GM18502 (cell line): ENCODE results near the gene GAS2L2.

Experiments
- ATAC-seq: cut with Tn5 transposase; IDR thresholded peaks from one replicate; pipeline ENCODE4 v1.9.1; 2021; ENCODE audit warnings: mild to moderate bottlenecking; ENCODE audit not compliant: unreplicated experiment, poor library complexity

Gene GAS2L2

GRCh38 chr17:35752945-35753764 lies at the start of gene GAS2L2:
GAS2L2 (minus strand) TSS chr17:35753239; CDS start chr17:35752850, 389 bp downstream.
- no peak for ATAC-seq

- no peak for ATAC-seq
Observed at GRCh38 chr17:35801583-35802224, 48.7 kb upstream of the GAS2L2 start.

GRCh38 chr17:35799942-35800341 lies 46.9 kb upstream of the GAS2L2 start:
- no peak for ATAC-seq

DNA sequence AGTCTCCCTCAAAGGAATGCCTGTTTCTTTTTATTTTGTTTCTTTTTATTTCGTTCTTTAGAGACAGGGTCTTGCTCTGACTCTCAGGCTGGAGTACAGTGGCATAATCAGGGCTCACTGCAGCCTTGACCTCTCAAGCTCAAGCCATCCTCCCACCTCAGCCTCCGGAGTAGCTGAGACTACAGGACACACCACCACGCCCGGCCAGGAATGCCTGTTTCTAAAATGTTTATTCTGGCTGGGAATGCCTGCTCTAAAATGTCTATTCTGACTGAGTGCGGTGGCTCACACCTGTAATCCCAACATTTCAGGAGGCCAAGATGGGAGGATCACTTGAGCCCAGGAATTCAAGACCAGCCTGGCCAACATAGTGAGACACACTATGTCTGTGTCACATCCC lies 44.9 kb upstream of the GAS2L2 start:
- no peak for ATAC-seq

- no peak for ATAC-seq
Observed at GRCh38 chr17:35797370-35797769, 44.3 kb upstream of the GAS2L2 start.

GRCh38 chr17:35796942-35797341 lies 43.9 kb upstream of the GAS2L2 start:
- no peak for ATAC-seq

GRCh38 chr17:35795871-35796265 lies 42.8 kb upstream of the GAS2L2 start:
- ATAC-seq = no peak

- no peak for ATAC-seq
Observed at GRCh38 chr17:35795007-35795870, 42.2 kb upstream of the GAS2L2 start, which contains the start of gene MMP28. MMP28 (minus strand) TSS chr17:35795641; CDS start chr17:35795377, 264 bp downstream.

DNA sequence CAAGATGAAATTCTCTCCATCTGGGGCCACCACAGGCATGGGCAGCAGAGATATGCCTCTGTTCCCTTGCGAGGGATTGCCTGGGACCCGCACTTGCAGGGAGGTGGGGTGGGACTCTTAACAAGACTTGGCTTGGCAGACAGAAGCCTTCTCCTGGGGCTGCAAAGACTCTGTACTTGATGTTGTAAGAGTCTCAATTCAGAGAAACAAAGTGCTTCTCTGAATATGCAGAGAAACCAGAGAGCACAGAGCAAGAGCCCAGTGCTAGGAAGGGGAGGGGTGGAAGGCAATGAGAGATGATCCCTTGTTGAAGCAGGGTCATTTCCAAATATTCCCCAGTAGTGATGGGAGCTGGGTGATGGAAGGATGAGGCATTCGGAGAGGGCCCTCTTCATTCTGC lies 40.2 kb upstream of the GAS2L2 start:
- no peak for ATAC-seq

DNA sequence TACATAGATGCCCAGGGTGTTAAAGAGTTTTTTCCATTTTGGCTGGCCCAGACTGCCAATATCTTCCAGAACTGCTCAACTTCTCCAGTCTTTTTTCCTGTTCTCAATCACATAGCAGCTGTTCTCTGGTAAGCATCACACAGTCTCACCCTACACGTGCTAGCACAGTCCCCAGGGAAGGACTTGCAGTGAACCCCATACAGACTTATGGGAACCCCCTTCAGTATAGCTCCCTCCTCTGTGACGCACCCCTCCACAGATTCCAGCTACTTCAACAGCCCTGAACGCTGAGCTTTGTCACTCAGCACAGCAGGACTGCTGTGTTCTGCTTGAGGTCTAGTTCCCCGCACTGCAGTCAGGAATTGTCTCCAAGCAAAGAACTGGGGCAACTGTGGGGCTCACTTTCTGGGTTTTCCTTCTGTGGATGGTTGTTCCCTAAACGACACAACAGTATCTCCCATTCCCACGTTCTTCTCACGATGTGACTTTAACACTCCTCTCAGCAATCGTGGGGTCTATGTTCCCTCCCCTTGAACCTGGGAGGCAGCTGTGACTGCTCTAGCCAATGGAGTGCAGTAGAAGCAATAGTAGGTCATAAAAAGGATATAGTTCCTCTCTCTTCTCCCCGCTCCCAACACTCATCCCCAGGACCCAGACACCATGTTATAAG lies 38.8 kb upstream of the GAS2L2 start:
- no peak for ATAC-seq

DNA sequence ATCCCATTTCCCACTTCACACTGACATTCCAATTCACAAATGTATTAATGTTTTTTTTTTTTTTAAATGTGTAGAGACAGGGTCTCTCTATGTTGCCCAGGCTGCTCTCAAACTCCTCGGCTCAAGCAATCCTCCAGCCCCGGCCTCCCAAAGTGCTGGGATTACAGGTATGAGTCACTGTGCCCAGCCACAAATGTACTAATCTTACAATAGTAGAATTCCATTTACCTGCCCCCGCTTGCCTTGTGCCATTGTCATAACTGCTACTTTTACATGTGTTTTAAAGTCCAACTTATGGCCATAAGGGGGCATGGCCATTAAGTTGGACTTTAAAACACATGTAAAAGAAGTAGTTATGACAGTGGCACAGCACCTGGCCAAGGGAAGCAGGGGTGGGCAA lies 37.8 kb upstream of the GAS2L2 start:
- no peak for ATAC-seq

- ATAC-seq = no peak
Observed at GRCh38 chr17:35788477-35789368, 35.7 kb upstream of the GAS2L2 start.

DNA sequence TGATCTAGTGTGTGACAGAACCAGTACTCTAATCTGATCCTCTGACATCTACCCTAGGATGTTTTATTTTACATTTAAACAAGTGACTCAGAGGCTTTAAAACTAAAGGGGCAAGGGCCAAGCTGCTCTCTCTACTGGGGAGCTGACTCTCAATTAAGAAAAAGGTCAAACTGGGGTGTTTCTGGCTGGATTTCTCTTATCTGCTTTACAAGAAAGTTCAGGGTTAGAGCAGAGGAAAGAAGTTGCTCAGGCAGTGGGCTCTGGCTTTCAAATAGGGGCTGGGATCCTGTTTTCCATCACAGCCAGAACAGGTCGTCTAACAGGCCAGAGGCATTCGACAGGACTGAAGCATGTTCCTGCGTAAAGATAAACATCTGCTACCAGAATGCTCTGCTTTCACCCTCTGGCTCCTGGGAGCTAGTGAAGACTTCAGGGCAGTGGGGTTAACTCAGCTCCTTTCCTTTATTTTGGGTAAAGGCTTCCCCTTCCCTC lies 33.9 kb upstream of the GAS2L2 start:
- ATAC-seq = no peak

DNA sequence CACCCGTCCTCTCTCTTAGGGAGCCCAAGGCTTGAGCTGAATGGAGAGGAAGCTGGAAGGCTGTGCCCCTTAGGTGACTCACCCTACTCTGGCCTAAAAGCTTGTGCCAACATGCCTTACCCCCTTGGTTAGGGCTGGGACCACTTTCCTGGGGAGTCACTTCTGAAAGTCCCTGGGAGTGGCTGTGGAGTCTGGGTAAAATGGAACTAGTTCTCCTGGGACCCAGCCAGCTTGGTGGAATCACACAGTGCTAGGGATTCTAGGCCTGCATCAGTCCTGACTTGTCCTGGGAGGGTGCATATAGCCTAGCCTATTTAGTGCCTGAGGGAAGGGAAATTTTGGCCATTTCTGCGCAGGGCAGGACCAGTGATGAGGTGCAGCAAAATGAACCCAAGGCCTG lies 31.9 kb upstream of the GAS2L2 start:
- no peak for ATAC-seq

DNA sequence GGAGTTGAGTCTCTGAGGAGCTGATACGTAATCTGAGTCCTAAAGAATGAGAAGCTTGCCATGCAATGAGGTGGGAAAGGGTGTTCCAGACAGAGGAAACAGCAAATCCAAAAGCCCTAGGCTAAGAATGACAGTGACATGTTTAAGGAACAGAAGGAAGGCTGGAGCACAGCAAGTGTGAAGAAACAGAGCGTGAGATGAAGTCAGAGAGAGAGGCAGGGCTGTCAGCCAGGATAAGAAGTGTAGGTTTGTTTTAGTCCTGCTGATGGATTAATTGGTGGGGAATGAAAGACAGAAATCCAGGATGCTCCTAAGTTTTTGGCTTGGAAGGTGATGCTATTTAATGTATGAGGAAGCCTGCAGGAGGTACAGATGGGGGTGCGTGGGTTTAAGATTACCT lies 27.9 kb upstream of the GAS2L2 start:
- ATAC-seq = no peak

DNA sequence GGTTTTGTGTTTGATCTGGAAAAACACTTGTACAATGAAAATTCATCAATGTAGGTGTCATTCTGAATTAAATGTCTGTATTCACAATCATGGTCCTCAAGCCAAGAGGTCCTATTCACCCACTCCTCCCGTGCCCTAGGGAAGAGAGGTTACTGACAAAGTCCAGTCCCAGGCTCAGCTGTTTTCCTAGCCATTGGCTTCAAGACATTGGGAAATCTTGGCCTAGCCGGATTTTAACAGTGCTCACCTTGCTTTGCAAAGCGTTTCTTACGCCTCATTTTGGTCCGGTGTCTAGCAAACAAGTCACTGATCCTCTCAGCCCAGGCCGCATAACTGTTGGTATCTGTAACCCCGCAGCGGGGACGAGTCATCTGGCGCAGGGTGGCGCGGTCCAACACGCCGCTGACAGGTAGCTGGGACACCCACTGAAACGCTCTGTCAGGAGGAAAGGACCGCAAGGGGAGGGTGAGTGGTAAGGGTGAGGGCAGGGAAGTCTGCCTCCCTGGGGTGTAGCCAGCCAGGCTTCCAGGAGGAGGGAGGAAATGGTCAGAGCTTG lies 25.7 kb upstream of the GAS2L2 start:
- ATAC-seq = no peak

DNA sequence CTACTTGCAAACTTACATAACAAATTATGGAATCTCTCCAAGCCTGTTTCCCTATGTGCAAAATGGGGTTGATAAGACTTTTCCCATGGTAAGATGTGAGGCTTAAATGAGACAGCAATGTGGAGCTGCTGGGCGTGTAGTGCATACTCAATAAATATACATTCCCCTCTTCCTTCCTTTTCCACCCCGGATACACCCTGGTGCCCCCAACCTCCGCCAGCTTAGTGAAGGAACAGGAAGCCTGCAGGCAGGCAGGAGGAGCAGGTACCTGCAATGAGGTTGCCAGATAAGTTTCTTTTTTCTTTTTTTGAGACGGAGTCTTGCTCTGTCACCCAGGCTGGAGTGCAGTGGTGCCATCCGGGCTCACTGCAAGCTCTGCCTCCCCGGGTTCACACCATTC lies 22.5 kb upstream of the GAS2L2 start:
- no peak for ATAC-seq

DNA sequence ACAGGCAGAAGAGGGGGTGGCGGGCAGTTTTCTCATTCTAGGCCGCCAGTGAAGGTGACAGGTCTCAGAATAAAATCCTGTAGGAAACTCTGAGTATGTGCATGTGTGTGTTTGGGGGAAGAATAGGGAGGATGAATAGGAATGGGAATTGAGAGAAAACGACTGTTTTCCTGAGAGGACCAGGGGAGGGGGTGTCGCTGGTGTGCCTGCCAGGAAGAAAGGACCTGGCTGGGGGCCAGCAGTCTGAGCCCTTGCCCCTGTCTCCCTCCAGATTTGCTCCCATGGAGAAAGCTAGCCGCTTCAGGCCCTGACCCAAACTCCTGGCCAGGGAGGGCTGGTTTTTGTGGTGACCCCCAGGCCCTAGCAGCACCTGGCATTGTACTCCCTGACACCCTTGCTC lies 22.0 kb upstream of the GAS2L2 start:
- ATAC-seq = no peak

DNA sequence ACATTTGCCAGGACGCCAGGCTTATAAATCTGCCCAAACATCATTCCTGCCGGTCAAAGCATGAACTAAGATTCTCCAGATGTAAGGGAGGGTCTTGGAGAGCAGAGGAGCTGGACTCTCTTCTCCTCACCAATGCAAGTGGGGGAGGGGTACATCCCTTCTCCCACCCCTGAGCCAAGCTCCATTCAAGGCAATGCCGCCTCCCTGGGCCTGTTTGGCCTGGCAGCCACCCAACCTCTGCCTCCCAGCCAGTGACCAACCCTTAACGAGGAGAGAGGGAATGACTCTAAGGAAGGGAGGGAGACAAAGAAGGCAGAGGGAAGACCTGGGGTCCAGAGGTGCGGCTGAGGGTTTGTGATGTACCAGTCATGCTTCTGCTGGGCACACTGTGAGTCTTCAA lies 21.5 kb upstream of the GAS2L2 start:
- ATAC-seq = no peak
